Nephron progenitor cell (in vitro differentiated cells): ENCODE results near the gene KAT2A.

ENCODE experiments used
- DNase-seq: peaks from one replicate; pipeline ENCODE4 v3.0.0; 2021
- H3K27ac Mint-ChIP-seq: 2 replicates; pipeline ENCODE4 v1.8.0; 2021; ENCODE audit warnings: mild to moderate bottlenecking, moderate library complexity, mixed read lengths
- H3K27me3 Mint-ChIP-seq: 2 replicates; pipeline ENCODE4 v1.8.0; 2021; ENCODE audit warnings: mild to moderate bottlenecking, low read depth, mixed read lengths; ENCODE audit not compliant: poor library complexity
- H3K36me3 Mint-ChIP-seq: 2 replicates; pipeline ENCODE4 v1.8.0; 2021; ENCODE audit warnings: low read depth, mixed read lengths
- H3K4me1 Mint-ChIP-seq: 2 replicates; pipeline ENCODE4 v1.8.0; 2021; ENCODE audit warnings: mixed read lengths
- H3K4me3 Mint-ChIP-seq: 2 replicates; pipeline ENCODE4 v1.8.0; 2021; ENCODE audit warnings: mild to moderate bottlenecking, moderate library complexity, mixed read lengths
- H3K9me3 Mint-ChIP-seq: 2 replicates; pipeline ENCODE4 v1.8.0; 2021; ENCODE audit warnings: mild to moderate bottlenecking, moderate library complexity, mixed read lengths
- CTCF ChIP-seq: fragments of 200-600 bp; sonication (generic); IDR thresholded peaks from 2 replicates; pipeline ENCODE4 v1.5.0; 2021; ENCODE audit warnings: antibody characterized with exemption

Gene KAT2A

DNA sequence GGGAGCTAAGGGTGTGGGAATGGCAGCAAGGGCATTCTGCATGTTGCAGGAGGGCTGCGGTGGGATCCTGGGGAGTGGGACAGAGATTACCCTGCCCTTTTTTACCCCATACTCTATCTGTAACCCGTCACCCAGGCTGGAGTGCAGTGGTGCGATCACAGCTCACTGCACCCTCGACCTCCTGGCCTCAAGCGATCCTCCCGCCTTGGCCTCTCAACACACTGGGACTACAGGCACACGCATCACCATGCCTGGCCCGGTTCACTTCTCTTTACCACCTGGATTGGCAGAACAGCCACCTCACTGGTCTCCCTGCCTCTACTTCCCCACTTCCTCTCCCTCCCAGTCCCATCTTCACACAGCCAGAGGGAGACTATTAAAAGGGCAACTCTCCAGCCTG, 32.4 kb downstream of the KAT2A start:
- H3K27me3 Mint-ChIP-seq: peaks cover 5% of the 10 kb centered on the region
- TF ChIP-seq CTCF: no peak
- DNase-seq: no peak
- H3K36me3 Mint-ChIP-seq: no peaks in the 10 kb centered on the region
- peaks cover 55% of the 10 kb centered on the region for H3K4me1 Mint-ChIP-seq
- H3K27ac Mint-ChIP-seq: no peak overlapping the region
- H3K4me3 Mint-ChIP-seq: no peak overlapping the region
- H3K9me3 Mint-ChIP-seq: no peaks in the 10 kb centered on the region

DNA sequence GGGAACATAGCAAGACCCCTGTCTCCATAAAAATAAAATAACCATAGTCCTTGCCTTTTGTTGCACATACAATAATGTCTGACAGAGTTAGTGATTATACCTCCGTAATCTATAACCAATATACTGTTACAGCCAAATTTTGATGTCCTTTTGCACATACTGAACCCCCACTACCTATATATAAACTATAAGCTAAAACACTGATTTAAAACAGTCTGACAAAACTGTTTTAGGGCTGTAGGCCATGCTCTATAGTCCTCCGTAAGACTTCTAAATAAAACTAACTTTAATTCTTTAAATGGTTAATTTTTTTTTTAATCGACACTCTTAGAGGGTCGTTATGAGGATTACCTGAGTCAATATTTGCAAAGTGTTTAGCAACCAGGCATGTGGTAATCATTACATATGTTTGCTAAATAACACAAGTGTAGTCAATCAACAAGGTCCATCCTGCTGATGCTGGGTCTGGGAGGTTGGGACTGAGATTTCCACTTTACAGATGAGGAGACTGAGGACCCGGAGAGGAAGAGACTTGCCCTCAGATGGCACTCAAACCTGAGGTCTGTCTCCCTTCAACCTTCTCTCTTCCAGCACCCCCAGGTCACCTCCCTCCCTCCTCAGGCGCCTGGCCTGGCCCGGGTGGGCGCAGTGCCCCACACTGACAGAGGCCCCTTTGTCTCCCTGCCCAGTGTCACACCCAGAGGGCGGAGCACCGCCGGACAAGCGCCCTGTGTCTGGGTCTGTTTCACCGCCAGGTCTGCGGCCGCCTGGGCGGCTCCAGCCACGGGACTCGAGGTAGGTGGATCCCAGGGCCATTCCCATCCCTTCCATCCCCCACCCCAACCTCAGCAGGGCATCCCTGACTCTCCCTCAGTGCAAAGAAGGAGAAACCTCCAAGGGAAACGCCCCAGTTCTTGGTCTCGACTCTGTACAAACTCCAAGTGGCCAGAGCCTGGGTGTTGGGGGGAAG, 33.1 kb downstream of the KAT2A start:
- H3K27me3 Mint-ChIP-seq: peaks cover 5% of the 10 kb centered on the region
- no peak overlapping the region for H3K4me3 Mint-ChIP-seq
- no peaks in the 10 kb centered on the region for H3K36me3 Mint-ChIP-seq
- peak overlapping the region; percentile 14 for H3K27ac Mint-ChIP-seq
- peaks cover 55% of the 10 kb centered on the region for H3K4me1 Mint-ChIP-seq
- TF ChIP-seq CTCF: no peak
- no peaks in the 10 kb centered on the region for H3K9me3 Mint-ChIP-seq
- no peak for DNase-seq

DNA sequence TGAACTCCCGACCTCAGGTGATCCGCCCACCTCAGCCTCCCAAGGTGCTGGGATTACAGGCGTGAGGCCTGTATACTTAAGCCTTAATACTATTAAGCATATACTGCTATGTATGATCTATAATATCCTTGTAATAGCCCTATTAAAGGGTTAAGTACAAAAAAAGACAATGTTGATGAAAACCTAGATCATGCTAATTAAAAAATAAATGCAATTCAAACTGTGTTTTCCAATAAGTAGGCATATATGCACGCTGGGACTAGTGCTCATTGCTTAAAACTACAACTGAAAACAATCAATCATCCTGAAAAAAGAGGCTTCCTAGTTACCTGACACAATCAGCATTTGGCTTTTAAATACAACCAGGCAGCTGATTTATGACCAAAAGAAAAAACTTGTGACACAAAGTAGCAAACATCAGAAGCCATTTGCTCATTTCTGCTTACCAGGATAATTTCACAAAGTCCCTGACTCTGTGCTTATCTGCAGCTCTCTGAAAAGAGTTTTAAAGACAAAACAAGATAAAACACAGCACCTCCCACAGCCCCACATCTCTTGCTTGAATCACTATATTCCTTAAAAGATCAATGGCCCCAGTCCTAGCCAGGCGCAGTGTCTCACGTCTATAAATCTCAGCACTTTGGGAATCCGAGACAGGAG, 34.0 kb downstream of the KAT2A start:
- no peaks in the 10 kb centered on the region for H3K36me3 Mint-ChIP-seq
- H3K9me3 Mint-ChIP-seq: no peaks in the 10 kb centered on the region
- no peak overlapping the region for H3K4me3 Mint-ChIP-seq
- DNase-seq: no peak
- H3K27ac Mint-ChIP-seq: peak overlapping the region; percentile 14
- TF ChIP-seq CTCF: no peak
- H3K27me3 Mint-ChIP-seq: peaks cover 5% of the 10 kb centered on the region
- H3K4me1 Mint-ChIP-seq: peaks cover 48% of the 10 kb centered on the region

DNA sequence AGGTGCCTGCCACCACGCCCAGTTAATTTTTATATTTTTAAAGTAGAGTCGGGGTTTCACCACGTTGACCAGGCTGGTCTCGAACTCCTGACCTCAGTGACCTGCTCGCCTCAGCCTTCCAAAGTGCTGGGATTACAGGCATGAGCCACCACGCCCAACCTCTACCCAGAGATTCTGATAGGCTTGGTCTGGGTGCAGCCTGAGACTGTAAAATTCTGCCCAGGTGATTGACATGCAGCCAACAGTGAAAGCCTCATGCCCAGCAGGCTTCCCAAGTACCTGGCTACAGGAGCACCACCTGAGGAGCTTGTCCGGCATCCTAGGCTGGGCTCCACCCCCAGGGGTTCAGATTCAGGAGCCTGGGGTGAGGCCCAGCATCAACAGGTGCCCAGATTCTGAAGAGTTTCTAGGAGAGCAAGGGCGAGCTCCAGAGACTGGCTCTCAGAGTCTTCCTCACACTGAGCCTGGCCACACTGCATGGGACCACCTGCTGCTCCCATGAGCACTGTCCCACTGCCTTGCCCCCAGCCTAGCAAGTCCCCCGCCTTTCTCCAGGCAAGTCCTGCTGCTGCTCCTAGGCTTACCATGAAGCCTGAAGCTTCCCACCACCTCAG, 39.5 kb downstream of the KAT2A start:
- H3K27ac Mint-ChIP-seq: no peak overlapping the region
- DNase-seq: no peak
- no peaks in the 10 kb centered on the region for H3K36me3 Mint-ChIP-seq
- peaks cover 3% of the 10 kb centered on the region for H3K27me3 Mint-ChIP-seq
- peaks cover 15% of the 10 kb centered on the region for H3K4me1 Mint-ChIP-seq
- H3K4me3 Mint-ChIP-seq: no peak overlapping the region
- H3K9me3 Mint-ChIP-seq: no peaks in the 10 kb centered on the region
- TF ChIP-seq CTCF: no peak

DNA sequence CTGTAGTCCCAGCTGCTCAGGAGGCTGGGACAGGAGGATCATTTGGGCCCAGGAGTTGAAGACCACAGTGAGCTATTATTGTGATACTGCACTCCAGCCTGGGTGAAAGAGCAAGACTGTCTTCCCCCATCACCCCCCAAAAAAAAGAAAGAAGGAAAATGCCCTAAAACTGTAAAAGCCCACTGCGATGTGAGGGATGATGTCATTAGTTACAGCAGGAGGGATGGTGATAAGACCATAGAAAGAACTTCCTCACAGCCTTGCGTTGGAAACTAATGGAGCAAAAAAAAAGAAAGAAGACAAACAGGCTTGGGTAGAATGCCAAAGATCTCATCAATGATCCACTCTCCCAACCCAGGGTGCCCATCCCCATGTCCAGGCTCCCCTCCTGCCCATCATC, 41.6 kb downstream of the KAT2A start:
- Mint-ChIP-seq H3K4me1 (peaks cover 21% of the 10 kb centered on the region), H3K9me3 (no peaks in the 10 kb centered on the region), H3K4me3 (no peak overlapping the region), H3K27ac (no peak overlapping the region), H3K27me3 (peaks cover 14% of the 10 kb centered on the region), H3K36me3 (no peaks in the 10 kb centered on the region)
- no peak for TF ChIP-seq CTCF
- no peak for DNase-seq
